Measurements from ENCODE around the gene CIROP. TPM values are rescaled to one million over a fixed set of nuclear protein-coding genes. Genes with fewer than 3 reads are reported as not detected.

Gene CIROP
- total and polyA plus RNA-seq, 11 donors: not detected

DNA sequence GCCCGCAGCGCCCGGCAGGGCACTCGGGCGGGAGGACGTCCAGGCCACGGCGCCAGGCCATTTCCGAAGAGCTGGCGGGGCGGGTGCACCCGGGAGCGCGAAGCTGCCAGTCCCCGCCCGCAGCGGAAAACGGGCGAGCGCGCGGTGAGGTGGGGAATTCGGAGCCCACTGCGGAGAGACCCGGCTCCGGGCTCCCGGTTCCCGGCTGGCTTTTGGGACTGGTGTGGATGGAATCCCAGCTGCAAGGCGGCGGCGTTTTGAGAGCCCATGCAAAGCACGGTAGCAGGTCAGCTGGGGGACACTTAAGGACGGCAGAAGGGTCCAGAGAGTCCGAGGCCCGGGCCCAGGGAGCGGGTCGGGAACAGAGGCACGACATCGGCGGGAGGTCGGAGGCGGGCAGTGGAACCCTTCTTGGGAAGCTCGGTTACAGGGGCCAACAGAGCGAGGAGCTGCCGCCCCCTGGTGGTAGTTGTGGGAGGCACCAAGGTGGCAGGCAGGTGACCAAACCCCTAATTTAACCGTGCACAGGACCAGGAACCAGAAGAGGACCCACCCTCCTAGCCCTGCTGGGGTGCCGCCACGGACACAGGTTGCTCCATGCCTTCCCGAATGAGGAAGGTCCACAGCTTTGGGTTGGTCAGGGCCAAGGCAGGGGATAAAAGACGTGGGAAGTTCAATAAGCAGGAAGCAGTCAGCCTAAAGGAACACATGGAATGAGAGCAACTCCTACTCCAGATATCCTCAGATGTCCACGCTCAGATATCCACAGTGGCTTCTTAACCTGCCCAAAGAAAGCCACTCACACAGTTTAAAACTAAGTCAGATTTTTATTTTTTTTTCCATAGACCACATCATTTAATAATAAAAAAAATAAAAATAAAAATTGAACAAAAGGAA, 46.8 kb downstream of the CIROP start:
- TF ChIP-seq POLR2A (IDR thresholded peaks at IDR 0.05) (no peak), CTCF (IDR thresholded peaks at IDR 0.05) (peak; percentile 92 to 96 (median 94))
- DNase-seq (peak; percentile 84 to 91 (median 88)), ATAC-seq (peak; percentile 73 to 77 (median 74))
- Histone ChIP-seq H3K27ac (peak overlapping the region in 10 of 12 donors; percentile 39 to 77 (median 58)), H3K4me3 (peak overlapping the region; percentile 46 to 84 (median 68)), H3K9me3 (no peaks in the 10 kb centered on the region), H3K36me3 (peaks cover 0 to 49% (median 46%) of the 10 kb centered on the region in 9 donors), H3K4me1 (peaks cover 0 to 39% (median 25%) of the 10 kb centered on the region in 12 donors), H3K27me3 (no peaks in the 10 kb centered on the region)
- intact Hi-C loops (cut with DNase I): loop anchor here (1.0 to 10.0 kb wide), 5 partner anchors 23 to 503 kb away; no protein-coding TSS in a partner anchor
- WGBS, 4 donors: 1 to 4% (median 2%) methylated on average over 17 to 51 of the region's 51 CpGs

DNA sequence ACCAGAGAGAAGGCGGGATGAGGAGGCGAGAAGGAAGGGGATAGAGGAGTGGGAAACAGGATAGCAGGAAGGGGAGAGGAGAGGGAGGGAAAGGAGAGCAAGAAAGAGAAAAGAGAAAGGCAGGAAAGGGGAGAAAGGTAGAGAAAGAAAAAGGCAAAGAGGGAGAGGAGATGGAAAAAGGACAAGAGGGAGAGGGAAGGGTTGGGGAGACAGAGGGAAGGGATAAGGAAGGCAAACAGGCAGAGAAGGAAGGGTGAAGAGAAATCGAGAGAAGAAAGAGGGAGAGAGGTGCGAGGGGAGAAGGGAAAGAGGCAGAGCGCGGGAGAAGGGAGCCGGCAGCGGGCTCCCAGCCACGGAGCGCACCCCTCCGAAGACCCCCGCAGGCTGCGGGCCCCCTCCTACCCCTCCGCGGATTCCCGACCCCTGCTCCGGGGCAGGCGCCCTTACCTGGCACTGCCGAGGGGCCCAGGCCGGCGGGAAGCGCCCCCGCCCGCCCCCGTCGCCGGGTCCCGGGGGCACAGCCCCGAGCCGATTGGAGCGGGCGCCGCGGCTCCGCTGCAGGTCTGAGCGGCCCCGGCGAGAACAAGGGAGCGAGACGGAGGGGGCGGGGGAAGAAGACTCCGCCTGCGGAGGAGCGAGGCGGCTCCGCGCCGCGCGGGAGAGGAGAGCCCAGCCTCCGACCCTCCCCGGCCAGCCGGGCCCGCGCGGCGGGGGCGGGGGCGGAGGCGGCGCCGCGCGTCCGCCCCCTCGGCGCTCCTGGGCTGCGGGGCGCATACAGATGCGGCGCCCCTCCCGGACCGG, 47.6 kb downstream of the CIROP start, which contains the start of gene CDH24:
TSS of gene CDH24 (minus strand) at position 565 of the 801 bp plus-strand sequence. CDS start 1,787 bp downstream, outside the sequence.
- DNase-seq (peak; percentile 76 to 89 (median 78)), ATAC-seq (peak in 3 of 4 donors; percentile 30 to 61 (median 58))
- H3K27ac ChIP-seq: peak within 1 kb of the TSS in 10 of 12 donors; percentile 39 to 77 (median 58)
- no peaks in the 10 kb centered on the region for H3K27me3 ChIP-seq
- H3K9me3 ChIP-seq: no peaks in the 10 kb centered on the region
- peak within 1 kb of the TSS; percentile 46 to 84 (median 68) for H3K4me3 ChIP-seq
- WGBS, 4 donors: 2 to 10% (median 4%) methylated on average over 23 to 73 of the region's 73 CpGs
- intact Hi-C loops (cut with DNase I): loop anchor here in 3 of 10 donors (2.0 to 10.0 kb wide), 3 partner anchors 62 to 502 kb away; no protein-coding TSS in a partner anchor
- peaks cover 0 to 31% (median 20%) of the 10 kb centered on the region in 12 donors for H3K4me1 ChIP-seq
- H3K36me3 ChIP-seq: peaks cover 0 to 41% (median 38%) of the 10 kb centered on the region in 9 donors
- peak in 1 of 2 donors; percentile 25 for TF ChIP-seq POLR2A (IDR thresholded peaks at IDR 0.05)
- no peak for TF ChIP-seq CTCF (IDR thresholded peaks at IDR 0.05)

GRCh38 chr14:23056145-23056955, 48.4 kb downstream of the CIROP start:
- intact Hi-C loops (cut with DNase I): loop anchor here in 3 of 10 donors (2.0 to 10.0 kb wide), 3 partner anchors 62 to 502 kb away; no protein-coding TSS in a partner anchor
- Histone ChIP-seq H3K4me3 (peak overlapping the region in 10 of 12 donors; percentile 56 to 84 (median 70)), H3K36me3 (peaks cover 0 to 33% (median 30%) of the 10 kb centered on the region in 9 donors), H3K9me3 (no peaks in the 10 kb centered on the region), H3K27ac (peak overlapping the region in 1 of 12 donors; percentile 68), H3K4me1 (peaks cover 0 to 28% (median 16%) of the 10 kb centered on the region in 12 donors), H3K27me3 (no peaks in the 10 kb centered on the region)
- WGBS, 4 donors: 14 to 20% (median 17%) methylated on average over 17 of the region's 17 CpGs
- ATAC-seq (peak; percentile 26 to 52 (median 50)), DNase-seq (peak in 4 of 5 donors; percentile 61 to 81 (median 70))
- TF ChIP-seq POLR2A (IDR thresholded peaks at IDR 0.05) (no peak), CTCF (IDR thresholded peaks at IDR 0.05) (peak; percentile 48 to 75 (median 66))

All from heart left ventricle (tissue), 16 donors.